ENCODE measurements around the gene SEC61A2. TPM values are rescaled to one million over a fixed set of nuclear protein-coding genes. Genes with fewer than 3 reads are reported as not detected.

SEC61A2 gene
- polyA plus RNA-seq, 2 of the 4 experiments (the other 2 are of a cell fraction): 16.5 to 23.2 TPM

GRCh38 chr10:12179606-12180170 lies 50.2 kb downstream of the SEC61A2 start:
- ATAC-seq (no peak), FAIRE-seq (no peak), DNase-seq (ENCODE audit: low read depth in 1 of 2, low spot score in 1 of 2) (no peak)
- POLR2A ChIA-PET: no interaction called here
- Histone ChIP-seq H3K9me3 (no peaks in the 10 kb centered on the region), H3K27ac (no peak overlapping the region), H3K4me3 (no peak overlapping the region), H3K4me2 (no peak overlapping the region), H3K4me1 (no peaks in the 10 kb centered on the region)
- WGBS (ENCODE audit: missing lambda C conversion rate): 95% methylated on average over 4 of the region's 4 CpGs
- TF ChIP-seq ZSCAN20 (CRISPR knock-in tag; IDR thresholded peaks at IDR 0.05): no peak
- TF ChIP-seq EHMT2 (IDR thresholded peaks at IDR 0.05; ENCODE audit: low read depth): no peak
- TF ChIP-seq RNF2 (IDR thresholded peaks at IDR 0.05; ENCODE audit: borderline replicate concordance, low read depth): no peak
- CTCF ChIA-PET: no interaction called here

DNA sequence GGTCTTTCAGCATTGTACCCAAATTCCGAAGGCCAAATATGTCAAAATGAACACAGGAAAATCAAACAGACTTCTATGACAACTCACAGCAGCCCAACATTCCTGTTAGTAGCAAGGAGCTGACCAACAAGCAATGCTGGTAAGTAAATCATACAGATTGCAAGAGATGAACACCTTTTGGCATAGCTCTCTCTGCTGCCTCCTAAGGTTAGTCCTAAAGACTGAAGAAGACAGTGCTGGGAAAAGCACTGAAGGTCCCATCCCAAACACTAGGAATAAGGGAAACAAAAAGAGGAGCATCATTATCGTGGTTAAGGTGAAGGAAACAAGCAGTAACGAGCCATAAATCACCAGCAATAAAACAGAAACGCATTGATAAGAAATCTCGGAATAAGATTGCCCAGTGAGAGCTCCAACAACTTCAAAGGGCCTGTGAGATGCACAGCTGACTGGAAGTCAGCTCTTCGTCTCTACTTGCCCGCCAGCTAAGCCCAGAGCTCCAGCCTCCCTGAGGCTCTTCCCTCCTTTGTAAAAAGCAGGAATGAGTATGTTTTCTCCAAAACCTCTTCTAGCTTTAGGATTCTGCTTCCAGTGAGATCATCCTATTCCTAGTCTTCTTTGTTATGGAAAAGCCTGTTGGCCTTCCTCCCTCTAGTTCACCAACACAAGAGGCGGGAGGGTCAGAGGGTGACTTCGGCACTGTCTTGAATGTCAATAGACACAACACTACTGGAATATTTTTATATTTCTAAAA lies 50.9 kb downstream of the SEC61A2 start:
- no peak overlapping the region for H3K27ac ChIP-seq
- peak; percentile 50 to 55; a peak in 4 of 6 replicates for ATAC-seq

GRCh38 chr10:12181065-12181775 lies 51.7 kb downstream of the SEC61A2 start:
- DNase-seq (ENCODE audit: low read depth in 1 of 2, low spot score in 1 of 2) (no peak), ATAC-seq (no peak), FAIRE-seq (no peak)
- ChIA-PET CTCF (no interaction called here), POLR2A (interaction anchor here (0.6 kb wide), 1 partner anchor 13 kb away, joined by 3 read pairs; no protein-coding TSS in a partner anchor)
- 94% methylated on average over 13 of the region's 13 CpGs for WGBS (ENCODE audit: missing lambda C conversion rate)
- H3K9me3 ChIP-seq: no peaks in the 10 kb centered on the region
- no peak overlapping the region for H3K4me3 ChIP-seq
- H3K4me1 ChIP-seq: no peaks in the 10 kb centered on the region
- no peak overlapping the region for H3K4me2 ChIP-seq
- no peak overlapping the region for H3K27ac ChIP-seq
- TF ChIP-seq, protein P1, sequence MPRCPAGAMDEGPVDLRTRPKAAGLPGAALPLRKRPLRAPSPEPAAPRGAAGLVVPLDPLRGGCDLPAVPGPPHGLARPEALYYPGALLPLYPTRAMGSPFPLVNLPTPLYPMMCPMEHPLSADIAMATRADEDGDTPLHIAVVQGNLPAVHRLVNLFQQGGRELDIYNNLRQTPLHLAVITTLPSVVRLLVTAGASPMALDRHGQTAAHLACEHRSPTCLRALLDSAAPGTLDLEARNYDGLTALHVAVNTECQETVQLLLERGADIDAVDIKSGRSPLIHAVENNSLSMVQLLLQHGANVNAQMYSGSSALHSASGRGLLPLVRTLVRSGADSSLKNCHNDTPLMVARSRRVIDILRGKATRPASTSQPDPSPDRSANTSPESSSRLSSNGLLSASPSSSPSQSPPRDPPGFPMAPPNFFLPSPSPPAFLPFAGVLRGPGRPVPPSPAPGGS (IDR thresholded peaks at IDR 0.05): no peak
- TF ChIP-seq, protein P2, sequence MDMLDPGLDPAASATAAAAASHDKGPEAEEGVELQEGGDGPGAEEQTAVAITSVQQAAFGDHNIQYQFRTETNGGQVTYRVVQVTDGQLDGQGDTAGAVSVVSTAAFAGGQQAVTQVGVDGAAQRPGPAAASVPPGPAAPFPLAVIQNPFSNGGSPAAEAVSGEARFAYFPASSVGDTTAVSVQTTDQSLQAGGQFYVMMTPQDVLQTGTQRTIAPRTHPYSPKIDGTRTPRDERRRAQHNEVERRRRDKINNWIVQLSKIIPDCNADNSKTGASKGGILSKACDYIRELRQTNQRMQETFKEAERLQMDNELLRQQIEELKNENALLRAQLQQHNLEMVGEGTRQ (IDR thresholded peaks at IDR 0.05): no peak
- no peak for TF ChIP-seq PBX3 (IDR thresholded peaks at IDR 0.05)
- no peak for TF ChIP-seq REST (IDR thresholded peaks at IDR 0.05)

More for the DNA sequence above, 50.9 kb downstream of the SEC61A2 start:
- POLR2A ChIA-PET: no interaction called here
- DNase-seq (ENCODE audit: low read depth in 1 of 2, low spot score in 1 of 2) (no peak), FAIRE-seq (no peak)
- no peak overlapping the region for H3K4me3 ChIP-seq
- H3K4me1 ChIP-seq: no peaks in the 10 kb centered on the region
- CTCF ChIA-PET: interaction anchor here (0.7 kb wide), 1 partner anchor 557 kb away, joined by 3 read pairs; no protein-coding TSS in a partner anchor
- H3K4me2 ChIP-seq: no peak overlapping the region
- H3K9me3 ChIP-seq: no peaks in the 10 kb centered on the region
- whole genome bisulfite sequencing (ENCODE audit: missing lambda C conversion rate): 90% methylated on average over 9 of the region's 9 CpGs
- TF ChIP-seq TP53 (CRISPR knock-in tag; IDR thresholded peaks at IDR 0.05): no peak
- TF ChIP-seq, protein P3, sequence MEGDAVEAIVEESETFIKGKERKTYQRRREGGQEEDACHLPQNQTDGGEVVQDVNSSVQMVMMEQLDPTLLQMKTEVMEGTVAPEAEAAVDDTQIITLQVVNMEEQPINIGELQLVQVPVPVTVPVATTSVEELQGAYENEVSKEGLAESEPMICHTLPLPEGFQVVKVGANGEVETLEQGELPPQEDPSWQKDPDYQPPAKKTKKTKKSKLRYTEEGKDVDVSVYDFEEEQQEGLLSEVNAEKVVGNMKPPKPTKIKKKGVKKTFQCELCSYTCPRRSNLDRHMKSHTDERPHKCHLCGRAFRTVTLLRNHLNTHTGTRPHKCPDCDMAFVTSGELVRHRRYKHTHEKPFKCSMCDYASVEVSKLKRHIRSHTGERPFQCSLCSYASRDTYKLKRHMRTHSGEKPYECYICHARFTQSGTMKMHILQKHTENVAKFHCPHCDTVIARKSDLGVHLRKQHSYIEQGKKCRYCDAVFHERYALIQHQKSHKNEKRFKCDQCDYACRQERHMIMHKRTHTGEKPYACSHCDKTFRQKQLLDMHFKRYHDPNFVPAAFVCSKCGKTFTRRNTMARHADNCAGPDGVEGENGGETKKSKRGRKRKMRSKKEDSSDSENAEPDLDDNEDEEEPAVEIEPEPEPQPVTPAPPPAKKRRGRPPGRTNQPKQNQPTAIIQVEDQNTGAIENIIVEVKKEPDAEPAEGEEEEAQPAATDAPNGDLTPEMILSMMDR (IDR thresholded peaks at IDR 0.05): no peak
- TF ChIP-seq EHMT2 (IDR thresholded peaks at IDR 0.05; ENCODE audit: low read depth): no peak
- TF ChIP-seq ZC3H11A (IDR thresholded peaks at IDR 0.05): no peak
- no peak for TF ChIP-seq RCOR1 (IDR thresholded peaks at IDR 0.05; ENCODE audit: low read depth, low read length)
- no peak for TF ChIP-seq CBX8 (IDR thresholded peaks at IDR 0.05)
- no peak for TF ChIP-seq TFCP2L1 (CRISPR knock-in tag; IDR thresholded peaks at IDR 0.05)
- no peak for TF ChIP-seq POLR2AphosphoS2 (conservative IDR thresholded peaks at IDR 0.05; ENCODE audit: low read length)
- TF ChIP-seq, protein P4, sequence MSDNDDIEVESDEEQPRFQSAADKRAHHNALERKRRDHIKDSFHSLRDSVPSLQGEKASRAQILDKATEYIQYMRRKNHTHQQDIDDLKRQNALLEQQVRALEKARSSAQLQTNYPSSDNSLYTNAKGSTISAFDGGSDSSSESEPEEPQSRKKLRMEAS (IDR thresholded peaks at IDR 0.05): no peak
- no peak for TF ChIP-seq ESRRA (IDR thresholded peaks at IDR 0.05; ENCODE audit: borderline replicate concordance, low read length)
- TF ChIP-seq HEYL (CRISPR knock-in tag; IDR thresholded peaks at IDR 0.05): no peak
- TF ChIP-seq FOXS1 (CRISPR knock-in tag; IDR thresholded peaks at IDR 0.05): no peak
- TF ChIP-seq, protein P2 (IDR thresholded peaks at IDR 0.05): no peak
- TF ChIP-seq SREBF2 (IDR thresholded peaks at IDR 0.05): no peak
- TF ChIP-seq, protein P5, sequence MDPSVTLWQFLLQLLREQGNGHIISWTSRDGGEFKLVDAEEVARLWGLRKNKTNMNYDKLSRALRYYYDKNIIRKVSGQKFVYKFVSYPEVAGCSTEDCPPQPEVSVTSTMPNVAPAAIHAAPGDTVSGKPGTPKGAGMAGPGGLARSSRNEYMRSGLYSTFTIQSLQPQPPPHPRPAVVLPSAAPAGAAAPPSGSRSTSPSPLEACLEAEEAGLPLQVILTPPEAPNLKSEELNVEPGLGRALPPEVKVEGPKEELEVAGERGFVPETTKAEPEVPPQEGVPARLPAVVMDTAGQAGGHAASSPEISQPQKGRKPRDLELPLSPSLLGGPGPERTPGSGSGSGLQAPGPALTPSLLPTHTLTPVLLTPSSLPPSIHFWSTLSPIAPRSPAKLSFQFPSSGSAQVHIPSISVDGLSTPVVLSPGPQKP (IDR thresholded peaks at IDR 0.05; ENCODE audit: low read depth, low read length): no peak
